T follicular helper cell (primary cell): ENCODE data around the gene PTPRK.

Source experiments
- DNase-seq: peaks from one replicate; pipeline ENCODE4 v3.0.0-alpha.2; 2020; ENCODE audit warnings: low read depth

The PTPRK gene

GRCh38 chr6:127923135-127923534 is 597.3 kb downstream of the PTPRK start:
- DNase-seq, result no peak

- no peak for DNase-seq
Measured at GRCh38 chr6:127921982-127922381, 598.4 kb downstream of the PTPRK start.

- no peak for DNase-seq
Measured at GRCh38 chr6:127920804-127921203, 599.6 kb downstream of the PTPRK start.
